NT2/D1 (cell line): ENCODE measurements around the gene TGFA.

Experiments
- DNase-seq: peaks from one replicate; pipeline ENCODE4 v3.0.0-alpha.2; 2011; ENCODE audit warnings: low read depth, low spot score
- H3K27me3 ChIP-seq: 2 replicates; pipeline ENCODE4 v1.6.0; 2011; ENCODE audit warnings: mild to moderate bottlenecking; ENCODE audit not compliant: insufficient read length, insufficient read depth
- H3K36me3 ChIP-seq: 2 replicates; pipeline ENCODE4 v1.6.1; 2011; ENCODE audit warnings: mild to moderate bottlenecking, low read length, mixed read lengths; ENCODE audit not compliant: insufficient read depth, insufficient read length
- H3K4me1 ChIP-seq: 2 replicates; pipeline ENCODE4 v1.5.1; 2011; ENCODE audit not compliant: insufficient read depth, insufficient read length
- H3K4me3 ChIP-seq: 2 replicates; pipeline ENCODE4 v1.5.1; 2011; ENCODE audit warnings: low read depth; ENCODE audit not compliant: insufficient read length
- H3K9ac ChIP-seq: 2 replicates; pipeline ENCODE4 v1.6.0; 2011; ENCODE audit warnings: low read depth; ENCODE audit not compliant: insufficient read length
- H3K9me3 ChIP-seq: 2 replicates; pipeline ENCODE4 v1.5.1; 2011; ENCODE audit warnings: mild to moderate bottlenecking, low read length; ENCODE audit not compliant: insufficient read depth
- SUZ12 ChIP-seq: IDR thresholded peaks from 2 replicates; pipeline ENCODE4 v1.6.1; 2011; ENCODE audit not compliant: insufficient read length, insufficient read depth; ENCODE audit errors: extremely low read depth
- YY1 ChIP-seq: IDR thresholded peaks from 2 replicates; pipeline ENCODE4 v1.6.1; 2011; ENCODE audit not compliant: insufficient read length, insufficient read depth
- ZNF274 ChIP-seq: IDR thresholded peaks from 2 replicates; pipeline ENCODE4 v1.6.1; 2011; ENCODE audit warnings: mild to moderate bottlenecking, low read depth, low read length

Gene TGFA

GRCh38 chr2:70541481-70542020 is 12.1 kb downstream of the TGFA start:
- Histone ChIP-seq H3K4me1 (no peaks in the 10 kb centered on the region), H3K4me3 (no peak overlapping the region), H3K27me3 (no peaks in the 10 kb centered on the region), H3K9me3 (peaks cover 2% of the 10 kb centered on the region; the same call in 1 of the 2 replicates), H3K36me3 (no peaks in the 10 kb centered on the region), H3K9ac (no peak overlapping the region)
- TF ChIP-seq SUZ12 = no peak
- TF ChIP-seq YY1 = no peak
- TF ChIP-seq ZNF274 = no peak
- no peak for DNase-seq

DNA sequence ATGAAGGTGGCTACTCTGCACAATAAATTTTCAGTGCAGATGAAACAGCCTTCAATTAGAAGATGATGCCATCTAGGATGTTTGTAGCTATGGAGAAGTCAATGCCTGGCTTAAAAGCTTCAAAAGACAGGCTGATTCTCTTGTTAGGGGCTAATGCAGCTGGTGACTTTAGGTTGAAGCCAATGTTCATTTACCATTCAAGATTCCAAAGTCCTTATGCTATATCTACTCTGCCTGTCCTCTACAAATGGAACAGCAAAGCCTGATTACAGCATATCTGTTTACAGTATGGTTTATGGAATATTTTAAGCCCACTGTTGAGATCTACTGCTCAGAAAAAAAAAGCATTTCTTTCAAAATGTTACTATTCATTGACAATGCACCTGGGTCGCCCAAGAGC is 15.8 kb downstream of the TGFA start:
- Histone ChIP-seq H3K36me3 (no peaks in the 10 kb centered on the region), H3K9me3 (peaks cover 4% of the 10 kb centered on the region; the same call in 1 of the 2 replicates), H3K9ac (no peak overlapping the region), H3K4me1 (no peaks in the 10 kb centered on the region), H3K4me3 (no peak overlapping the region), H3K27me3 (no peaks in the 10 kb centered on the region)
- TF ChIP-seq ZNF274 (no peak), YY1 (no peak), SUZ12 (no peak)
- no peak for DNase-seq

DNA sequence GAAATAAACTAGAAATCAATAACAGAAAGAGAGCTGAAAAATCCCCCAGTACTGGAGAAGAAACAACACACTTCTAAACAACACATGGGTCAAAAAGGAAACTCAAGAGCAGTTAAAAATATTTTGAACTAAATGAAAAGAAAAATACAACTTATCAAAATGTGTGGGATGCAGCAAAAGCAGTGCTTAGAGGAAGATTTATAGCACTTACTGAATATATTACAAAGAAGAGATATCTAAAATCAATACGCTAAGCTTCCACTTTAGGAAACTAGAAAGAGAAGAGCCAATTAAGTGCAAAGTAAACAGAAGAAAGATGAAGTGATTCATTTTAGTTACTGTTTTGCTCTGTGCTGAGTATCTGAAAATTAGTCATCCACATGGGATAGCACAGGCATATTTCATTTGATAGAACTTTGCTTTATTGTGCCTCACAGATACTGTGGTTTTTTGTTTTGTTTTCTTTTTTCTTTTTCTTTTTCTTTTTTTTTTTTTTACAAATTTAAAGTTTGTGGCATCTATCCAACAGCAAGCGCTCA is 17.0 kb downstream of the TGFA start:
- H3K9ac ChIP-seq = no peak overlapping the region

GRCh38 chr2:70535573-70535972 is 18.1 kb downstream of the TGFA start:
- H3K27me3 ChIP-seq = no peaks in the 10 kb centered on the region
- H3K4me3 ChIP-seq = no peak overlapping the region
- TF ChIP-seq ZNF274 (no peak), YY1 (no peak), SUZ12 (no peak)
- no peak overlapping the region for H3K9ac ChIP-seq
- H3K36me3 ChIP-seq = no peaks in the 10 kb centered on the region
- no peak for DNase-seq
- H3K9me3 ChIP-seq = peaks cover 4% of the 10 kb centered on the region; the same call in 1 of the 2 replicates
- no peaks in the 10 kb centered on the region for H3K4me1 ChIP-seq

More for the DNA sequence above, 17.0 kb downstream of the TGFA start:
- TF ChIP-seq SUZ12 (no peak), YY1 (no peak), ZNF274 (no peak)
- Histone ChIP-seq H3K4me3 (no peak overlapping the region), H3K4me1 (no peaks in the 10 kb centered on the region), H3K9me3 (peaks cover 4% of the 10 kb centered on the region; the same call in 1 of the 2 replicates), H3K36me3 (no peaks in the 10 kb centered on the region), H3K27me3 (no peaks in the 10 kb centered on the region)
- no peak for DNase-seq

DNA sequence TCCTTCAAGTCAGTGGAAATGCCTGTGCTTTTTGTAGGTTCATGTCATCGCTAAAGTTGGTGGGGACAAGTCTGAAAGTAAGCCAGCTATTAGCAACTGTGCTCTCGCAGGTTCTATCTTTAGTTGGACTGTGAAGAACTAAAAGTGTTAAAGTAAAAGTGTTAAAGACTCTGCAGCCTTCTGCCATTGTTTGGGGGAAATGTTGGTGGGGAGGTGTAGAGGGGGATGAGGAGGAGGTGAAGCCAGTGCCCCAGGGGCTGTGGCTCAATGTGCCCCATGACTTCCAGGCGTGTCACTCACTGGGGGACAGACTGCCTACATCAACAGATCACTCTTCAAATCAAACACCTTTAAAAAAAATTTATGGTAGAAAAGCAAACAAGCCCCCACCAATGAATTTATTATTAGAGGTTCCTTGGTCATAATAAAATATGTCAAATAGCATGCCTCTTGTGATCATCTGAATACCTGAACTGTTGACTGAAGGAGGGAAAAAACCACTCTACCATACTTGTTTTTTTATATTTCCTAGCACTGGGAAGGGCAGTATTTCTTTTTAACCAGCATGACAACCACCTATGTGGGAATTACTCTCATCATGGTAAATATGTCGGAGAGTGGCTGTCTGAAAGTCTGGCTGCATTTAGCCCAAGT is 19.3 kb downstream of the TGFA start:
- TF ChIP-seq ZNF274 = no peak
- no peak for TF ChIP-seq SUZ12
- TF ChIP-seq YY1 = no peak
- Histone ChIP-seq H3K4me3 (no peak overlapping the region), H3K27me3 (no peaks in the 10 kb centered on the region), H3K9me3 (peaks cover 4% of the 10 kb centered on the region; the same call in 1 of the 2 replicates), H3K9ac (no peak overlapping the region), H3K36me3 (no peaks in the 10 kb centered on the region), H3K4me1 (no peaks in the 10 kb centered on the region)
- no peak for DNase-seq

DNA sequence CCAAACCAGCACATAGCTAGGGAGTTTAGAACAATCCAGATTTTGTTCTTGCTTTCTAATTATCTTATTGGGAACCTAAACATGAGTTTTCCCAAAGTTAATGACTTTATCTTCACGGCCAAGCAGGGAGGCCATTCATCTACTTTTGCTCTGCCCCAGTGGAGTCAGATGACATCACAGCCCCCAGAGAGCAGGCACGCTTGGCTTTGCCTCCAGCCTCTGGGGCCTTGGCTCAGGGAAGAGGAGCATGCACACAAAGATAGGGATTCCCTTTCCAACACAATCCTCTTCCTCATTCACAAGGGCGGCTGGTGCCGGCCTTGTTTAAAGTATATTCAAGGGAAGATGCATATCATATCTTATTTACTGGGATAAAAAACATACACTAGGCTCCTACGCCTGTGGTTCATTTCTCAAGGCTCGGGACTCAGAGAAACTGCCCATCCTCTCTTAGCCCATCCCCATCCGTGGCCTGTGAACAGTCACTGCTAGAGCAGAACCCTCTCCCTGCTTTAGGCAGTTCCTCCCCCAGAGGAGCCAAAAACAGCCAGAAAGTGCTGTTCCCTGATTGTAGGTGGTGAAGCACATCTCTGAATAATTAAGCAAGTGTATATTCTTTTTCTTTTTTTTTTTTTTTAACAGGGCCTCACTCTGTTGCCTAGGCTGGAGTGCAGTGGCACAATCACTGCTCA is 21.2 kb downstream of the TGFA start:
- Histone ChIP-seq H3K9me3 (peaks cover 4% of the 10 kb centered on the region; the same call in 1 of the 2 replicates), H3K27me3 (no peaks in the 10 kb centered on the region), H3K9ac (no peak overlapping the region), H3K4me3 (no peak overlapping the region), H3K4me1 (no peaks in the 10 kb centered on the region), H3K36me3 (no peaks in the 10 kb centered on the region)
- no peak for DNase-seq
- no peak for TF ChIP-seq YY1
- TF ChIP-seq ZNF274 = no peak
- no peak for TF ChIP-seq SUZ12
